Measurements from ENCODE around the gene SLC5A12.

DNA sequence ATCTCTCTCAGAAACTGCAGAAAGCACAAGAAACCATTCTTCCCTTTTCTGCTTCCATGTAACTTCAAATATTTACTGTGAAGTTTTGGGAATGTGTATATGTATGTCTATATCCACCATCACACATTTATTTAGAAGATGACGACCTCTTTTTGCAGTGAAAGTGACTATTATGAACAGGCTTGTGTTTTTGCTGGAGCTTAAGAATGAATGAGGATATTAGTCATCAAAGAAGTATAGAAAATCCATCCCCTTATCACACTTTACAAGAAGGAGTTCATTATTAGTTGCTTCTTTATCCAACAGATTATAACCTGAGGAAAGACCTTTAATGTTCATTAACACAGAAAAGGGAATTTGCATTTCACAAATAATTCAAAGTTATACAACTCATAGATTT is 21.1 kb upstream of the SLC5A12 start:
- TF ChIP-seq, protein P1, sequence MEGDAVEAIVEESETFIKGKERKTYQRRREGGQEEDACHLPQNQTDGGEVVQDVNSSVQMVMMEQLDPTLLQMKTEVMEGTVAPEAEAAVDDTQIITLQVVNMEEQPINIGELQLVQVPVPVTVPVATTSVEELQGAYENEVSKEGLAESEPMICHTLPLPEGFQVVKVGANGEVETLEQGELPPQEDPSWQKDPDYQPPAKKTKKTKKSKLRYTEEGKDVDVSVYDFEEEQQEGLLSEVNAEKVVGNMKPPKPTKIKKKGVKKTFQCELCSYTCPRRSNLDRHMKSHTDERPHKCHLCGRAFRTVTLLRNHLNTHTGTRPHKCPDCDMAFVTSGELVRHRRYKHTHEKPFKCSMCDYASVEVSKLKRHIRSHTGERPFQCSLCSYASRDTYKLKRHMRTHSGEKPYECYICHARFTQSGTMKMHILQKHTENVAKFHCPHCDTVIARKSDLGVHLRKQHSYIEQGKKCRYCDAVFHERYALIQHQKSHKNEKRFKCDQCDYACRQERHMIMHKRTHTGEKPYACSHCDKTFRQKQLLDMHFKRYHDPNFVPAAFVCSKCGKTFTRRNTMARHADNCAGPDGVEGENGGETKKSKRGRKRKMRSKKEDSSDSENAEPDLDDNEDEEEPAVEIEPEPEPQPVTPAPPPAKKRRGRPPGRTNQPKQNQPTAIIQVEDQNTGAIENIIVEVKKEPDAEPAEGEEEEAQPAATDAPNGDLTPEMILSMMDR (IDR thresholded peaks at IDR 0.05; ENCODE audit: low read depth, low read length): no peak
- TF ChIP-seq POLR2A (IDR thresholded peaks at IDR 0.05; ENCODE audit: extremely low read depth, insufficient read length) (no peak), MYC (IDR thresholded peaks at IDR 0.05; ENCODE audit: low read depth, low read length) (no peak)
- TF ChIP-seq, protein P2, sequence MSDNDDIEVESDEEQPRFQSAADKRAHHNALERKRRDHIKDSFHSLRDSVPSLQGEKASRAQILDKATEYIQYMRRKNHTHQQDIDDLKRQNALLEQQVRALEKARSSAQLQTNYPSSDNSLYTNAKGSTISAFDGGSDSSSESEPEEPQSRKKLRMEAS (IDR thresholded peaks at IDR 0.05; ENCODE audit: low read depth, low read length): no peak

Data from NB4 (cell line).